Dedifferentiated amniotic fluid mesenchymal stem cell (primary cell): ENCODE measurements around the gene NAA50.

Experiments used
- DNase-seq: peaks from one replicate; pipeline ENCODE4 v3.0.0-alpha.2; 2016; ENCODE audit errors: extremely low spot score

NAA50 gene

GRCh38 chr3:113745756-113746547 lies at the start of gene NAA50:
TSS of gene NAA50 (minus strand) at chr3:113746249. CDS start at chr3:113745949, 300 bp downstream.
- peak; percentile 79 for DNase-seq

GRCh38 chr3:113795693-113796092 lies 49.6 kb upstream of the NAA50 start:
- no peak for DNase-seq

- DNase-seq, result no peak
Measured at GRCh38 chr3:113794526-113794925, 48.5 kb upstream of the NAA50 start.

- no peak for DNase-seq
Measured at GRCh38 chr3:113791381-113791780, 45.3 kb upstream of the NAA50 start.

- no peak for DNase-seq
Measured at GRCh38 chr3:113783980-113784379, 37.9 kb upstream of the NAA50 start.

- peak; percentile 97 for DNase-seq
Measured at GRCh38 chr3:113783463-113783862, 37.4 kb upstream of the NAA50 start.

- DNase-seq, result no peak
Measured at GRCh38 chr3:113776564-113776963, 30.5 kb upstream of the NAA50 start.

GRCh38 chr3:113775516-113775915 lies 29.5 kb upstream of the NAA50 start:
- DNase-seq, result no peak

- peak; percentile 41 for DNase-seq
Measured at GRCh38 chr3:113773381-113773780, 27.3 kb upstream of the NAA50 start.

GRCh38 chr3:113771993-113772392 lies 25.9 kb upstream of the NAA50 start:
- no peak for DNase-seq

GRCh38 chr3:113769551-113769950 lies 23.5 kb upstream of the NAA50 start:
- peak; percentile 60 for DNase-seq

GRCh38 chr3:113764698-113765097 lies 18.6 kb upstream of the NAA50 start:
- DNase-seq, result no peak

GRCh38 chr3:113758389-113759024 lies 12.5 kb upstream of the NAA50 start:
- DNase-seq, result no peak

GRCh38 chr3:113754494-113755159 lies 8.6 kb upstream of the NAA50 start:
- no peak for DNase-seq

- no peak for DNase-seq
Measured at GRCh38 chr3:113753376-113753985, 7.4 kb upstream of the NAA50 start.

- no peak for DNase-seq
Measured at GRCh38 chr3:113751141-113751540, 5.1 kb upstream of the NAA50 start.

GRCh38 chr3:113747283-113748046 lies 1.4 kb upstream of the NAA50 start:
- DNase-seq, result no peak

GRCh38 chr3:113746548-113747282 lies 666 bp upstream of the NAA50 start, which contains the start of gene ATP6V1A:
TSS of gene ATP6V1A (plus strand) at chr3:113747035. CDS start at chr3:113778754, 31,719 bp downstream.
- DNase-seq, result peak; percentile 97

- DNase-seq, result peak; percentile 90
Measured at GRCh38 chr3:113744941-113745755, 901 bp downstream of the NAA50 start.
